ENCODE results near the gene DNM3.

- no peak for TF ChIP-seq CTCF (tag by site-specific recombination; IDR thresholded peaks at IDR 0.05)
- no peak for TF ChIP-seq SALL2 (tag by site-specific recombination; IDR thresholded peaks at IDR 0.05; ENCODE audit: borderline replicate concordance)
- TF ChIP-seq ZNF660 (tag by site-specific recombination; IDR thresholded peaks at IDR 0.05): no peak
- TF ChIP-seq ZNF292 (tag by site-specific recombination; IDR thresholded peaks at IDR 0.05; ENCODE audit: borderline replicate concordance, low read depth): no peak
- no peak for TF ChIP-seq ZNF148 (tag by site-specific recombination; IDR thresholded peaks at IDR 0.05; ENCODE audit: borderline replicate concordance)
- no peak for TF ChIP-seq ZNF521 (tag by site-specific recombination; IDR thresholded peaks at IDR 0.05)
- no peak for TF ChIP-seq ZBTB7A (tag by site-specific recombination; IDR thresholded peaks at IDR 0.05; ENCODE audit: low read depth)
- TF ChIP-seq ZNF580 (tag by site-specific recombination; IDR thresholded peaks at IDR 0.05): no peak
- TF ChIP-seq YY1 (tag by site-specific recombination; IDR thresholded peaks at IDR 0.05): no peak
Measured at GRCh38 chr1:172376431-172376830, 535.1 kb downstream of the DNM3 start.
